ENCODE data around the gene ASB6. TPM values are rescaled to one million over a fixed set of nuclear protein-coding genes. Genes with fewer than 3 reads are reported as not detected.

ASB6 gene
- total RNA-seq, 1 experiment from 2014 or later: 21.0 TPM

GRCh38 chr9:129665814-129666520 lies 24.0 kb upstream of the ASB6 start:
- Mint-ChIP-seq H3K27me3 (ENCODE audit: low read depth) (peaks cover 56% of the 10 kb centered on the region), H3K4me1 (peaks cover 18 to 23% of the 10 kb centered on the region in 2 experiments), H3K4me3 (peak overlapping the region; percentile 60 to 77; a peak in 4 of 5 replicates), H3K36me3 (ENCODE audit: insufficient read depth in 1 of 3, low read depth in 3 of 3) (no peaks in the 10 kb centered on the region; a peak in 1 of 7 replicates), H3K27ac (no peak overlapping the region), H3K9me3 (peaks cover 0 to 3% of the 10 kb centered on the region in 2 experiments; a peak in 3 of 5 replicates)
- no peak overlapping the region for H3K23ac ChIP-seq (ENCODE audit: insufficient read length, low read depth, low read length)
- H3K4ac ChIP-seq (ENCODE audit: low read depth, low read length): no peak overlapping the region
- no peak overlapping the region for H2BK120ac ChIP-seq (ENCODE audit: low read depth, low read length, poor library complexity, severe bottlenecking)
- H3K27me3 ChIP-seq (ENCODE audit: insufficient read depth, low read length): no peaks in the 10 kb centered on the region; the same call in 1 of the 2 replicates
- H2AK5ac ChIP-seq (ENCODE audit: insufficient read length, low read length): no peak overlapping the region
- no peak overlapping the region for H2BK5ac ChIP-seq (ENCODE audit: insufficient read length, low read length)
- TF ChIP-seq CTCF (conservative IDR thresholded peaks at IDR 0.05): no peak
- no peaks in the 10 kb centered on the region for H3K9me3 ChIP-seq (ENCODE audit: control insufficient read depth, low read depth, low read length)
- peaks cover 3% of the 10 kb centered on the region for H3K23me2 ChIP-seq (ENCODE audit: insufficient read length, low read depth, low read length, poor library complexity, severe bottlenecking)
- no peak overlapping the region for H3K56ac ChIP-seq (ENCODE audit: insufficient read length, low read depth, low read length)
- DNase-seq: no peak
- H4K5ac ChIP-seq (ENCODE audit: insufficient read length, low read depth, low read length): no peak overlapping the region
- H3K4me2 ChIP-seq (ENCODE audit: insufficient read depth, insufficient read length, low read length): peak overlapping the region; percentile 51
- no peak overlapping the region for H2AFZ ChIP-seq (ENCODE audit: low read length)
- no peak overlapping the region for H2BK20ac ChIP-seq (ENCODE audit: low read depth, low read length, poor library complexity, severe bottlenecking)
- H3T11ph ChIP-seq (ENCODE audit: low read length): no peak overlapping the region
- H3K18ac ChIP-seq (ENCODE audit: insufficient read length, low read depth, low read length): no peak overlapping the region
- no peak overlapping the region for H3K27ac ChIP-seq (ENCODE audit: insufficient read length, low read depth, low read length)
- H4K8ac ChIP-seq (replicated peaks; ENCODE audit: insufficient read length, low read depth, low read length): no peak overlapping the region
- H2BK15ac ChIP-seq (ENCODE audit: low read depth, low read length): no peak overlapping the region
- no peaks in the 10 kb centered on the region for H3K79me2 ChIP-seq (ENCODE audit: insufficient read depth, low read length)
- no peaks in the 10 kb centered on the region for H4K20me1 ChIP-seq (ENCODE audit: control insufficient read depth, insufficient read depth, insufficient read length)
- H4K91ac ChIP-seq (ENCODE audit: insufficient read length, low read depth, low read length): no peak overlapping the region
- no peak overlapping the region for H2BK12ac ChIP-seq (ENCODE audit: insufficient read length, low read depth, low read length)
- WGBS (ENCODE audit: extremely low coverage, insufficient read length, low lambda C conversion rate): no CpG with 5 or more reads among the region's 88 CpGs
- H3K4me1 ChIP-seq (ENCODE audit: insufficient read depth, low read length): no peaks in the 10 kb centered on the region; the same call in 1 of the 2 replicates
- no peak overlapping the region for H3K14ac ChIP-seq (ENCODE audit: insufficient read depth, low read length)
- no peaks in the 10 kb centered on the region for H3K79me1 ChIP-seq (ENCODE audit: insufficient read depth, low read depth, low read length, poor library complexity, severe bottlenecking)
- no peak overlapping the region for H3K9ac ChIP-seq (ENCODE audit: extremely low read depth, insufficient read length, low read length)

Data from H9 (cell line).